B cell (primary cell): ENCODE measurements around the gene NFKBIA. TPM values are rescaled to one million over a fixed set of nuclear protein-coding genes. Genes with fewer than 3 reads are reported as not detected.

Experiments
- ATAC-seq: fragments of 200-7000 bp; cut with Tn5 transposase; one replicate; pipeline ENCODE4 v1.10.0; 2021; ENCODE audit warnings: low read depth, mild to moderate bottlenecking, moderate number of reproducible peaks, moderate library complexity
- CTCF ChIA-PET: fragments of 350-600 bp; sonication (Branson Sonifier 250); formaldehyde crosslinking; loops from one replicate; lab custom pipeline; 2021; ENCODE audit warnings: antibody characterized with exemption, inconsistent platforms; lab: Charles Lee
- POLR2A ChIA-PET: fragments of 350-600 bp; sonication (Branson Sonifier 250); formaldehyde crosslinking; loops from one replicate; lab custom pipeline; 2021; ENCODE audit warnings: antibody characterized with exemption; lab: Charles Lee
- DNase-seq: peaks from one replicate; pipeline ENCODE4 v3.0.0; 2013
- H2AFZ ChIP-seq: 2 replicates; pipeline ENCODE4 v1.6.1; 2012; ENCODE audit warnings: mild to moderate bottlenecking, low read depth, low read length; ENCODE audit not compliant: insufficient read depth, poor library complexity, severe bottlenecking
- H3K27ac ChIP-seq, 2 donors: 1 replicate in 1 of 2; 2 replicates in 1 of 2; pipeline ENCODE4 v1.5.1; 2012 to 2013; ENCODE audit warnings: low read length in 2 of 2, mild to moderate bottlenecking in 2 of 2, moderate library complexity in 1 of 2
- H3K27me3 ChIP-seq, 4 experiments: fragments of 200-600 bp in 1 of 4; sonication (generic) in 1 of 4; replicated peaks in 1 of 4; 1 replicate in 2 of 4; 2 replicates in 2 of 4; pipeline versions ENCODE4 v1.6.1 to v1.7.0; 2013 to 2016; ENCODE audit warnings: low read length in 3 of 4, mild to moderate bottlenecking in 2 of 4, mixed read lengths in 1 of 4, moderate library complexity in 1 of 4; ENCODE audit not compliant: insufficient read depth in 4 of 4, control insufficient read depth in 3 of 4; ENCODE audit errors: control extremely low read depth in 1 of 4
- H3K36me3 ChIP-seq, 2 experiments: replicated peaks in 1 of 2; 1 replicate in 1 of 2; 2 replicates in 1 of 2; pipeline versions ENCODE4 v1.6.1 to v1.7.1; 2013; ENCODE audit warnings: low read length in 1 of 2; ENCODE audit not compliant: insufficient read depth in 2 of 2, control insufficient read depth in 1 of 2; ENCODE audit errors: control extremely low read depth in 1 of 2, extremely low read depth in 1 of 2
- H3K4me1 ChIP-seq, 2 donors: fragments of 200-600 bp in 1 of 2; sonication (generic) in 1 of 2; 1 replicate in 1 of 2; 2 replicates in 1 of 2; pipeline versions ENCODE4 v1.5.1 to v1.6.1; 2013 to 2017; ENCODE audit warnings: low read length in 2 of 2; ENCODE audit not compliant: control insufficient read depth in 2 of 2, insufficient read depth in 2 of 2
- H3K4me2 ChIP-seq: replicated peaks from 2 replicates; pipeline ENCODE3; 2012; ENCODE audit warnings: mild to moderate bottlenecking, low read depth, low read length; ENCODE audit not compliant: poor library complexity, severe bottlenecking
- H3K4me3 ChIP-seq, 5 experiments: fragments of 200-600 bp in 1 of 5; sonication (generic) in 1 of 5; 1 replicate in 3 of 5; 2 replicates in 2 of 5; pipeline versions ENCODE4 v1.5.1 to v1.7.0; 2011 to 2016; ENCODE audit warnings: low read length in 4 of 5, mild to moderate bottlenecking in 4 of 5, low read depth in 2 of 5, control low read depth in 1 of 5, moderate library complexity in 1 of 5; ENCODE audit not compliant: insufficient read depth in 1 of 5; ENCODE audit errors: control extremely low read depth in 1 of 5, extremely low read depth in 1 of 5
- H3K79me2 ChIP-seq: fragments of 200-600 bp; sonication (generic); one replicate; pipeline ENCODE4 v1.6.0; 2016; ENCODE audit warnings: low read length; ENCODE audit not compliant: control insufficient read depth, insufficient read depth
- H3K9ac ChIP-seq: fragments of 200-600 bp; sonication (generic); 2 replicates; pipeline ENCODE4 v1.6.1; 2017; ENCODE audit warnings: mild to moderate bottlenecking, low read length, moderate library complexity
- H3K9me3 ChIP-seq, 3 donors: one replicate each; pipeline versions ENCODE4 v1.6.1 to v1.7.1; 2013; ENCODE audit warnings: low read length in 2 of 3; ENCODE audit not compliant: control insufficient read depth in 2 of 3, insufficient read depth in 1 of 3; ENCODE audit errors: control extremely low read depth in 1 of 3
- H4K20me1 ChIP-seq: 2 replicates; pipeline ENCODE4 v1.6.0; 2012; ENCODE audit warnings: mild to moderate bottlenecking, low read length; ENCODE audit not compliant: insufficient read depth, control insufficient read depth, poor library complexity, severe bottlenecking
- H3K27ac Mint-ChIP-seq: one replicate; pipeline ENCODE4 v1.8.0; 2021; ENCODE audit warnings: mixed read lengths
- H3K27me3 Mint-ChIP-seq: one replicate; pipeline ENCODE4 v1.8.0; 2021; ENCODE audit warnings: mixed read lengths
- H3K4me1 Mint-ChIP-seq: one replicate; pipeline ENCODE4 v1.8.0; 2021; ENCODE audit warnings: mixed read lengths
- H3K4me3 Mint-ChIP-seq: one replicate; pipeline ENCODE4 v1.8.0; 2021; ENCODE audit warnings: mixed read lengths
- H3K9me3 Mint-ChIP-seq: one replicate; pipeline ENCODE4 v1.8.0; 2022; ENCODE audit warnings: mixed read lengths; ENCODE audit not compliant: insufficient read depth
- EZH2 ChIP-seq: IDR thresholded peaks from 2 replicates; pipeline ENCODE4 v1.6.1; 2012; ENCODE audit warnings: borderline replicate concordance, low read depth, mild to moderate bottlenecking, moderate library complexity, low read length; ENCODE audit not compliant: insufficient read depth, poor library complexity, severe bottlenecking
- WGBS: methylation state at CpG from one replicate; pipeline ENCODE4 v1.1.5; 2013; ENCODE audit warnings: missing lambda C conversion rate; ENCODE audit not compliant: insufficient coverage; 5-methylcytosine and 5-hydroxymethylcytosine counted together
- intact Hi-C: fragments of 100-400 bp; cut with micrococcal nuclease; formaldehyde crosslinking; loops from one replicate; pipeline ENCODE4 v1.10.0; 2022
- polyA plus RNA-seq: library from polyadenylated mRNA; depleted of rRNA; stranded (reverse); fragments of >200 nt; gene quantifications from 2 replicates; pipeline ENCODE4 v1.2.3, GENCODE V29; 2012
- total RNA-seq, 2 donors: library from RNA; stranded (reverse); fragments of 120-200 nt in 1 of 2; gene quantifications; 1 replicate in 1 of 2; 2 replicates in 1 of 2; pipeline versions ENCODE4 v1.2.3 to v1.2.4, GENCODE V29; 2013 to 2022
- TF ChIP-seq, protein P1 (sequence below): fragments of 200-600 bp; IDR thresholded peaks from one replicate; pipeline ENCODE4 v1.8.0; 2022; ENCODE audit warnings: antibody characterized with exemption, mild to moderate bottlenecking

Gene NFKBIA
- total and polyA plus RNA-seq, 2 donors (not counting 1 experiment from before 2014, with no cell fraction given), result 308 to 3,195 TPM

DNA sequence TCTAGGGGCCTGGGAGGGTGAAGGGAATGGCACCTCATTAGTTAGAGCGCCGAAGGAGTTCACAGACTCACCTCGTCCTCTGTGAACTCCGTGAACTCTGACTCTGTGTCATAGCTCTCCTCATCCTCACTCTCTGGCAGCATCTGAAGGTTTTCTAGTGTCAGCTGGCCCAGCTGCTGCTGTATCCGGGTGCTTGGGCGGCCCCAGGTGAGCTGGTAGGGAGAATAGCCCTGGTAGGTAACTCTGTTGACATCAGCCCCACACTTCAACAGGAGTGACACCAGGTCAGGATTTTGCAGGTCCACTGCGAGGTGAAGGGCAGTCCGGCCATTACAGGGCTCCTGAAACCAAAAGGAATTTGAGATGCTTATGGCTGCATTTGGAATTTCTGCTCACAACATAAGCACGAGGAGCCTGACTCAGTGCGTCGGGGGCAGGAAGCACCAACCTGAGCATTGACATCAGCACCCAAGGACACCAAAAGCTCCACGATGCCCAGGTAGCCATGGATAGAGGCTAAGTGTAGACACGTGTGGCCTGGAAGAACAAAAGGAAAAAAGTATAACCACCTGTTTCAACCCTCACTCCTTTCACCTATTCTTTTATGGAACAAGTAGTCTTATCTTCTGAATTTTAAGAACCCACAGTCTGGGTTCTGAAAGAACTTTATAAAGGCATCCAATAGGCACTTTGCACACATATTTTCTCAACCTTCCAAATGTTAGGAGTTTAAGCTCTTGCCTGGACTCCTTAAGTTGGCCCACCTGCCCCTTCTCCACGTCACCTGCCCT, 2.0 kb downstream of the NFKBIA start:
- no peak for TF ChIP-seq EZH2
- TF ChIP-seq, protein P1, sequence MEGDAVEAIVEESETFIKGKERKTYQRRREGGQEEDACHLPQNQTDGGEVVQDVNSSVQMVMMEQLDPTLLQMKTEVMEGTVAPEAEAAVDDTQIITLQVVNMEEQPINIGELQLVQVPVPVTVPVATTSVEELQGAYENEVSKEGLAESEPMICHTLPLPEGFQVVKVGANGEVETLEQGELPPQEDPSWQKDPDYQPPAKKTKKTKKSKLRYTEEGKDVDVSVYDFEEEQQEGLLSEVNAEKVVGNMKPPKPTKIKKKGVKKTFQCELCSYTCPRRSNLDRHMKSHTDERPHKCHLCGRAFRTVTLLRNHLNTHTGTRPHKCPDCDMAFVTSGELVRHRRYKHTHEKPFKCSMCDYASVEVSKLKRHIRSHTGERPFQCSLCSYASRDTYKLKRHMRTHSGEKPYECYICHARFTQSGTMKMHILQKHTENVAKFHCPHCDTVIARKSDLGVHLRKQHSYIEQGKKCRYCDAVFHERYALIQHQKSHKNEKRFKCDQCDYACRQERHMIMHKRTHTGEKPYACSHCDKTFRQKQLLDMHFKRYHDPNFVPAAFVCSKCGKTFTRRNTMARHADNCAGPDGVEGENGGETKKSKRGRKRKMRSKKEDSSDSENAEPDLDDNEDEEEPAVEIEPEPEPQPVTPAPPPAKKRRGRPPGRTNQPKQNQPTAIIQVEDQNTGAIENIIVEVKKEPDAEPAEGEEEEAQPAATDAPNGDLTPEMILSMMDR, result no peak
- H3K4me3 Mint-ChIP-seq, result peak overlapping the region; percentile 91
- Histone ChIP-seq H3K79me2 (peaks cover 46% of the 10 kb centered on the region), H3K9me3 (no peaks in the 10 kb centered on the region), H3K27me3 (no peaks in the 10 kb centered on the region), H2AFZ (no peak overlapping the region), H3K4me3 (peak overlapping the region; percentile 74 to 98 (median 97)), H3K36me3 (peaks cover 2 to 45% of the 10 kb centered on the region in 2 experiments), H3K4me2 (peak overlapping the region; percentile 99), H3K9ac (peak overlapping the region; percentile 97), H3K27ac (peak overlapping the region; percentile 96 to 98), H4K20me1 (peaks cover 40% of the 10 kb centered on the region), H3K4me1 (peaks cover 68 to 74% of the 10 kb centered on the region in 2 donors)
- no peaks in the 10 kb centered on the region for H3K27me3 Mint-ChIP-seq
- H3K9me3 Mint-ChIP-seq, result no peaks in the 10 kb centered on the region
- ChIA-PET POLR2A (interaction anchor here (0.6 to 3.2 kb wide), 7 partner anchors 34 to 703 kb away, joined by 3 to 59 read pairs (median 6); partner anchors contain the start of genes PPP2R3C, PRORP and PSMA6), CTCF (interaction anchor here (0.7 to 3.8 kb wide), 10 partner anchors 10 to 420 kb away, joined by 3 to 30 read pairs (median 3); partner anchors contain the start of genes PSMA6 and SRP54)
- ATAC-seq (no peak), DNase-seq (peak; percentile 46)
- peaks cover 79% of the 10 kb centered on the region for H3K4me1 Mint-ChIP-seq
- H3K27ac Mint-ChIP-seq, result peak overlapping the region; percentile 94
- intact Hi-C loops, result loop anchor here (5.0 kb wide), 2 partner anchors 35 to 865 kb away; partner anchors contain the start of gene EAPP
- 62% methylated on average over 6 of the region's 14 CpGs for WGBS
